Measurements from ENCODE around the gene KCNIP3.

DNA sequence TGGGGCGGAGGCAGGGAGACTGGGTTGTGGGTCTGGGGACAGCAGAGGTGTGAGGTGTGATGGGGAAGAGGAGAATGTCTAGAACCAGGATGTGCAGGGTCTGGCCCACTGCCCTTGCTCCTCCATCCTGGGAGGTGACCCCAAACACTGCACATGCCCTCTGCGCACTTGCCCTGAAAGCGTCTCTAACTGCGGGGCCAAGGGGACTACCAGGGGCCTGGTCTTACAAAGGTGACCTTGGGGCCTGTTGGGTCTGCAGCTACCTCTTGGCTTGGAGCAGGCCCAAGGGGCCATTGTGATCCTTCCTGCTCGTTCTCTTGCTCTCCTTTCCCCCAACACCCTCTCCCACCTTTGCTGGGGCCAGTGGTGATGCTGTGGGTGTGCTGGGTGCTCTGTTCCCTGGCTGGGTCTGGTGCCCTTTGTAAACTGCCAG is 57.3 kb downstream of the KCNIP3 start:
- TF ChIP-seq, protein P1, sequence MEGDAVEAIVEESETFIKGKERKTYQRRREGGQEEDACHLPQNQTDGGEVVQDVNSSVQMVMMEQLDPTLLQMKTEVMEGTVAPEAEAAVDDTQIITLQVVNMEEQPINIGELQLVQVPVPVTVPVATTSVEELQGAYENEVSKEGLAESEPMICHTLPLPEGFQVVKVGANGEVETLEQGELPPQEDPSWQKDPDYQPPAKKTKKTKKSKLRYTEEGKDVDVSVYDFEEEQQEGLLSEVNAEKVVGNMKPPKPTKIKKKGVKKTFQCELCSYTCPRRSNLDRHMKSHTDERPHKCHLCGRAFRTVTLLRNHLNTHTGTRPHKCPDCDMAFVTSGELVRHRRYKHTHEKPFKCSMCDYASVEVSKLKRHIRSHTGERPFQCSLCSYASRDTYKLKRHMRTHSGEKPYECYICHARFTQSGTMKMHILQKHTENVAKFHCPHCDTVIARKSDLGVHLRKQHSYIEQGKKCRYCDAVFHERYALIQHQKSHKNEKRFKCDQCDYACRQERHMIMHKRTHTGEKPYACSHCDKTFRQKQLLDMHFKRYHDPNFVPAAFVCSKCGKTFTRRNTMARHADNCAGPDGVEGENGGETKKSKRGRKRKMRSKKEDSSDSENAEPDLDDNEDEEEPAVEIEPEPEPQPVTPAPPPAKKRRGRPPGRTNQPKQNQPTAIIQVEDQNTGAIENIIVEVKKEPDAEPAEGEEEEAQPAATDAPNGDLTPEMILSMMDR (IDR thresholded peaks at IDR 0.05), result no peak
- no peak for TF ChIP-seq EZH2 (IDR thresholded peaks at IDR 0.05; ENCODE audit: borderline replicate concordance, insufficient read depth, low read depth, low read length, poor library complexity, severe bottlenecking)

All from B cell (primary cell).